Heart left ventricle (tissue), 13 donors: ENCODE data around the gene CCL1.

Source experiments
- POLR2A ChIP-seq, 2 donors: fragments of 450-650 bp; IDR thresholded peaks; one replicate each; pipeline ENCODE4 v1.6.1; 2017; ENCODE audit warnings: antibody characterized with exemption in 2 of 2, mild to moderate bottlenecking in 2 of 2, moderate library complexity in 2 of 2
- TF ChIP-seq, protein P1 (sequence below), 12 donors: fragments of 200-600 bp; sonication (generic) in 4 of 12; IDR thresholded peaks; one replicate each; pipeline versions ENCODE4 v1.5.0 to v1.8.0; 2018 to 2022; ENCODE audit warnings: antibody characterized with exemption in 12 of 12, mild to moderate bottlenecking in 5 of 12
- donor health status: ischemic (EF 13 %, LVEDD 7.1; RV severe dilation, severe dysfunction).
- donor health status: DM: no; HTN: yes; CAD: no.
- donor health status: DM: no; HTN: no; CAD: no.
- donor health status: ischemic (EF 25% LVEDD 6.9; RV normal size, moderate dysfunction).
- donor health status: ischemic (EF 25% LVEDD 5.7; RV mildly dilated, moderate dysfunction).
- donor health status: ischemic (EF 35%, LVEDD 5.7; RV mildly dilated, moderate dysfunction).
- donor health status: nonischemic (EF 11% LVEDD 7.7; RV severe dilation, severe dysfunction).
- donor health status: DM: yes; HTN: yes; CAD: no.
- donor health status: PGD.
- donor health status: ischemic (EF 29% LVEDD 5.4; RV normal size, mild dysfunction).
- donor health status: nonischemic (EF 23%, LVEDD 6.1; RV moderate dilation, normal function).

DNA sequence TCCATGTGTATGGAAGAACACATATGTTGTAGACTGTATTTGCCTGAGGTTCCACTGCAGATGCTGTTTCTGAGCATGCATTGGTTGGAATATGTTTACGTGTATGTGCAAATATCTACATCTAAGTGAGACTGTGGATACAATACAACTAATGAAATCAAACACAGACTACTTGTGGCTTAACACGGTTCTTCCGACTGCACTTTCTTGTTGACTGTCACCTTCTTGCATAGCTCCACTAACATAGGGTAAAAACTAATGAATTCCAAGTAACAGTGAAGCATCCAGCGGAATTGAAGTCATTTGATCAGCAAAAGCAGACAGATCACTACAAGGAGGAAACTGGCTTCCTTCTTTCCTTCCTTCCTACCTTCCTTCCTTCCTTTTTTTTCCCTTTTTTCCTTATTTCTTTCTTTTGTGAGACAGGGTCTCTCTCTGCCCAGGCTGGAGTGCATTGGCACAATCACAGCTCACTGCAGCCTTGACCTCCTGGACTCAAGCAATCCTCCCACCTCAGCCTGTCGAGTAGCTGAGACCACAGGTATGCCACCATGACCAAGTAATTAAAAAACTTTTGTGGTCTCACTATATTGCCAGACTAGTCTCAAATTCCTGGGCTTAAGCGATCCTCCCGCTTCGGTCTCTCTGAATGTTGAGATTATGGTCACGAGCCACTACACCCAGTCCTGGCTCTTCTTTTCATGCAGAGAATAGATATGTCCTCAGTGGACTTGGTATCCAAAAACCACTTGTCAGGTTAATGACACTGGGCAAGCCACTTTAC lies 22.0 kb upstream of the CCL1 start:
- TF ChIP-seq, protein P1, sequence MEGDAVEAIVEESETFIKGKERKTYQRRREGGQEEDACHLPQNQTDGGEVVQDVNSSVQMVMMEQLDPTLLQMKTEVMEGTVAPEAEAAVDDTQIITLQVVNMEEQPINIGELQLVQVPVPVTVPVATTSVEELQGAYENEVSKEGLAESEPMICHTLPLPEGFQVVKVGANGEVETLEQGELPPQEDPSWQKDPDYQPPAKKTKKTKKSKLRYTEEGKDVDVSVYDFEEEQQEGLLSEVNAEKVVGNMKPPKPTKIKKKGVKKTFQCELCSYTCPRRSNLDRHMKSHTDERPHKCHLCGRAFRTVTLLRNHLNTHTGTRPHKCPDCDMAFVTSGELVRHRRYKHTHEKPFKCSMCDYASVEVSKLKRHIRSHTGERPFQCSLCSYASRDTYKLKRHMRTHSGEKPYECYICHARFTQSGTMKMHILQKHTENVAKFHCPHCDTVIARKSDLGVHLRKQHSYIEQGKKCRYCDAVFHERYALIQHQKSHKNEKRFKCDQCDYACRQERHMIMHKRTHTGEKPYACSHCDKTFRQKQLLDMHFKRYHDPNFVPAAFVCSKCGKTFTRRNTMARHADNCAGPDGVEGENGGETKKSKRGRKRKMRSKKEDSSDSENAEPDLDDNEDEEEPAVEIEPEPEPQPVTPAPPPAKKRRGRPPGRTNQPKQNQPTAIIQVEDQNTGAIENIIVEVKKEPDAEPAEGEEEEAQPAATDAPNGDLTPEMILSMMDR (IDR thresholded peaks at IDR 0.05): no peak
- TF ChIP-seq POLR2A (IDR thresholded peaks at IDR 0.05): no peak
